AG08396 (cell line): ENCODE measurements around the gene SGCD.
"Not testable (repeated sequence)": the region's sequence is repeated elsewhere in the genome, so short reads cannot be mapped to it uniquely, and the experiment has no call there.

Experiments used
- DNase-seq: peaks from one replicate; pipeline ENCODE4 v3.0.0; 2012; ENCODE audit warnings: low spot score, mixed read lengths

SGCD gene

GRCh38 chr5:156640691-156641241, 313.8 kb downstream of the SGCD start:
- DNase-seq = peak; percentile 17

- no peak for DNase-seq
Measured at GRCh38 chr5:156641686-156642085, 314.7 kb downstream of the SGCD start.

- DNase-seq = peak; percentile 5
Measured at GRCh38 chr5:156647034-156647451, 320.1 kb downstream of the SGCD start.

- no peak for DNase-seq
Measured at GRCh38 chr5:156654444-156654843, 327.5 kb downstream of the SGCD start.

- DNase-seq = no peak
Measured at GRCh38 chr5:156655732-156656131, 328.8 kb downstream of the SGCD start.

- not testable (repeated sequence) for DNase-seq
Measured at GRCh38 chr5:156664832-156665231, 337.9 kb downstream of the SGCD start.

- not testable (repeated sequence) for DNase-seq
Measured at GRCh38 chr5:156666686-156667085, 339.7 kb downstream of the SGCD start.

GRCh38 chr5:156667616-156668015, 340.7 kb downstream of the SGCD start:
- DNase-seq = no peak

- DNase-seq = no peak
Measured at GRCh38 chr5:156669416-156669815, 342.5 kb downstream of the SGCD start.

GRCh38 chr5:156670615-156671014, 343.7 kb downstream of the SGCD start:
- no peak for DNase-seq

- DNase-seq = no peak
Measured at GRCh38 chr5:156675395-156675794, 348.4 kb downstream of the SGCD start.

GRCh38 chr5:156677963-156678362, 351.0 kb downstream of the SGCD start:
- no peak for DNase-seq

GRCh38 chr5:156678484-156678883, 351.5 kb downstream of the SGCD start:
- no peak for DNase-seq

GRCh38 chr5:156680831-156681230, 353.9 kb downstream of the SGCD start:
- no peak for DNase-seq

GRCh38 chr5:156681265-156681664, 354.3 kb downstream of the SGCD start:
- DNase-seq = no peak

- no peak for DNase-seq
Measured at GRCh38 chr5:156682971-156683370, 356.0 kb downstream of the SGCD start.

GRCh38 chr5:156683509-156683908, 356.5 kb downstream of the SGCD start:
- no peak for DNase-seq

- DNase-seq = no peak
Measured at GRCh38 chr5:156684216-156684615, 357.3 kb downstream of the SGCD start.

GRCh38 chr5:156685481-156685880, 358.5 kb downstream of the SGCD start:
- DNase-seq = no peak

GRCh38 chr5:156686380-156686779, 359.4 kb downstream of the SGCD start:
- DNase-seq = no peak

- no peak for DNase-seq
Measured at GRCh38 chr5:156686796-156687195, 359.8 kb downstream of the SGCD start.

GRCh38 chr5:156687514-156687913, 360.6 kb downstream of the SGCD start:
- no peak for DNase-seq

- DNase-seq = no peak
Measured at GRCh38 chr5:156691572-156691971, 364.6 kb downstream of the SGCD start.

GRCh38 chr5:156693113-156693512, 366.1 kb downstream of the SGCD start:
- no peak for DNase-seq

GRCh38 chr5:156694598-156694997, 367.6 kb downstream of the SGCD start:
- no peak for DNase-seq
